T-cell (primary cell): ENCODE measurements around the gene UBE2U. TPM values are rescaled to one million over a fixed set of nuclear protein-coding genes. Genes with fewer than 3 reads are reported as not detected.

Experiments used
- ATAC-seq, 4 experiments: fragments of 200-7000 bp in 3 of 4; fragments of 150-1000 bp in 1 of 4; cut with Tn5 transposase; replicated peaks in 1 of 4; 1 replicate in 3 of 4; 2 replicates in 1 of 4; pipeline ENCODE4 v1.10.0; 2021; ENCODE audit warnings: moderate library complexity in 3 of 4, mild to moderate bottlenecking in 2 of 4, moderate number of reproducible peaks in 1 of 4
- CTCF ChIA-PET, 2 donors: fragments of 300-600 bp; sonication (Branson Sonifier 250); formaldehyde crosslinking; loops; one replicate each; lab custom pipeline; 2022; ENCODE audit warnings: antibody characterized with exemption in 2 of 2; lab: Charles Lee
- POLR2A ChIA-PET, 2 donors: fragments of 300-600 bp; sonication (Branson Sonifier 250); formaldehyde crosslinking; loops; one replicate each; lab custom pipeline; 2022; ENCODE audit warnings: antibody characterized with exemption in 2 of 2; lab: Charles Lee
- DNase-seq, 35 experiments: peaks; one replicate each; pipeline versions ENCODE4 v3.0.0 to v3.0.0-alpha.2; 2013 to 2023
- H3K27ac ChIP-seq: one replicate; pipeline ENCODE4 v1.5.1; 2013; ENCODE audit warnings: low read length
- H3K27me3 ChIP-seq, 2 experiments: replicated peaks in 1 of 2; 1 replicate in 1 of 2; 2 replicates in 1 of 2; pipeline versions ENCODE4 v1.6.1 to v1.7.0; 2013; ENCODE audit warnings: low read length in 1 of 2, mixed read lengths in 1 of 2; ENCODE audit not compliant: control insufficient read depth in 2 of 2, insufficient read depth in 2 of 2; ENCODE audit errors: extremely low read depth in 1 of 2
- H3K36me3 ChIP-seq, 2 donors: 1 replicate in 1 of 2; 2 replicates in 1 of 2; pipeline versions ENCODE4 v1.6.1 to v1.7.0; 2013; ENCODE audit warnings: low read length in 1 of 2; ENCODE audit not compliant: control insufficient read depth in 2 of 2, insufficient read depth in 1 of 2; ENCODE audit errors: extremely low read depth in 1 of 2
- H3K4me1 ChIP-seq, 2 experiments: 1 replicate in 1 of 2; 2 replicates in 1 of 2; pipeline versions ENCODE4 v1.6.1 to v1.7.0; 2013; ENCODE audit warnings: low read length in 2 of 2, mixed read lengths in 1 of 2; ENCODE audit not compliant: insufficient read depth in 2 of 2, control insufficient read depth in 1 of 2; ENCODE audit errors: extremely low read depth in 1 of 2
- H3K4me3 ChIP-seq, 2 donors: 1 replicate in 1 of 2; 2 replicates in 1 of 2; pipeline versions ENCODE4 v1.5.1 to v1.7.0; 2013; ENCODE audit warnings: mild to moderate bottlenecking in 2 of 2, low read length in 1 of 2, moderate library complexity in 1 of 2; ENCODE audit not compliant: control insufficient read depth in 1 of 2; ENCODE audit errors: extremely low read depth in 1 of 2
- H3K9me3 ChIP-seq: 2 replicates; pipeline ENCODE4 v1.7.0; 2013
- H3K27ac Mint-ChIP-seq, 2 donors: one replicate each; pipeline ENCODE4 v1.8.0; 2020 to 2021; ENCODE audit warnings: mild to moderate bottlenecking in 2 of 2, mixed read lengths in 2 of 2
- H3K27me3 Mint-ChIP-seq, 2 donors: one replicate each; pipeline ENCODE4 v1.8.0; 2021 to 2022; ENCODE audit warnings: mixed read lengths in 2 of 2
- H3K36me3 Mint-ChIP-seq: one replicate; pipeline ENCODE4 v1.8.0; 2021; ENCODE audit warnings: mixed read lengths
- H3K4me1 Mint-ChIP-seq, 3 donors: one replicate each; pipeline ENCODE4 v1.8.0; 2020 to 2022; ENCODE audit warnings: mixed read lengths in 3 of 3, mild to moderate bottlenecking in 1 of 3
- H3K4me3 Mint-ChIP-seq, 3 donors: one replicate each; pipeline ENCODE4 v1.8.0; 2020 to 2022; ENCODE audit warnings: mild to moderate bottlenecking in 3 of 3, mixed read lengths in 3 of 3, moderate library complexity in 3 of 3
- H3K9me3 Mint-ChIP-seq, 3 donors: one replicate each; pipeline ENCODE4 v1.8.0; 2020 to 2022; ENCODE audit warnings: mixed read lengths in 3 of 3
- WGBS: methylation state at CpG from one replicate; pipeline ENCODE4 v1.1.5; 2013; ENCODE audit warnings: missing lambda C conversion rate; ENCODE audit not compliant: insufficient coverage; 5-methylcytosine and 5-hydroxymethylcytosine counted together
- total RNA-seq, 35 experiments: library from RNA in 6 of 35; stranded (reverse) in 6 of 35; fragments of 120-200 nt in 1 of 35; gene quantifications; one replicate each; pipeline versions ENCODE4 v1.2.1 to v1.2.4 and lab custom pipeline; 2013 to 2026

Gene UBE2U
- total RNA-seq, 5 donors from 2014 or later (not counting 1 experiment from before 2014, with no cell fraction given) = not detected

GRCh38 chr1:64184003-64184440 is 19.4 kb upstream of the UBE2U start:
- H3K4me1 ChIP-seq = peaks cover 0 to 3% of the 10 kb centered on the region in 2 experiments
- no peak overlapping the region for H3K4me3 ChIP-seq
- Mint-ChIP-seq H3K27me3 (peaks cover 1 to 5% of the 10 kb centered on the region in 2 donors), H3K27ac (peak overlapping the region in 1 of 2 donors; percentile 56), H3K36me3 (no peaks in the 10 kb centered on the region), H3K4me3 (no peak overlapping the region), H3K4me1 (peaks cover 6 to 8% (median 8%) of the 10 kb centered on the region in 3 donors), H3K9me3 (no peaks in the 10 kb centered on the region)
- ATAC-seq (no peak), DNase-seq (no peak)
- no peak overlapping the region for H3K27ac ChIP-seq
- peaks cover 0 to 5% of the 10 kb centered on the region in 2 experiments for H3K27me3 ChIP-seq
- CTCF ChIA-PET = no interaction called here
- H3K9me3 ChIP-seq = no peaks in the 10 kb centered on the region
- no peaks in the 10 kb centered on the region for H3K36me3 ChIP-seq
- POLR2A ChIA-PET = no interaction called here
- 100% methylated on average over 1 of the region's 5 CpGs for WGBS

GRCh38 chr1:64186138-64186897 is 17.1 kb upstream of the UBE2U start:
- Mint-ChIP-seq H3K4me1 (peaks cover 6 to 8% (median 8%) of the 10 kb centered on the region in 3 donors), H3K27me3 (peaks cover 1 to 5% of the 10 kb centered on the region in 2 donors), H3K4me3 (no peak overlapping the region), H3K9me3 (no peaks in the 10 kb centered on the region), H3K27ac (no peak overlapping the region), H3K36me3 (no peaks in the 10 kb centered on the region)
- CTCF ChIA-PET = no interaction called here
- DNase-seq = no peak
- ATAC-seq = no peak
- H3K36me3 ChIP-seq = no peaks in the 10 kb centered on the region
- POLR2A ChIA-PET = no interaction called here
- H3K4me3 ChIP-seq = no peak overlapping the region
- H3K9me3 ChIP-seq = no peaks in the 10 kb centered on the region
- H3K27me3 ChIP-seq = peaks cover 0 to 5% of the 10 kb centered on the region in 2 experiments
- H3K4me1 ChIP-seq = peaks cover 0 to 3% of the 10 kb centered on the region in 2 experiments
- 81% methylated on average over 7 of the region's 10 CpGs for WGBS
- no peak overlapping the region for H3K27ac ChIP-seq

- ChIA-PET POLR2A (no interaction called here), CTCF (no interaction called here)
- H3K4me1 Mint-ChIP-seq = peaks cover 6 to 8% (median 8%) of the 10 kb centered on the region in 3 donors
- no peak overlapping the region for H3K27ac ChIP-seq
- no peak overlapping the region for H3K27ac Mint-ChIP-seq
- WGBS = 85% methylated on average over 6 of the region's 7 CpGs
- ATAC-seq (no peak), DNase-seq (no peak)
- peaks cover 1 to 5% of the 10 kb centered on the region in 2 donors for H3K27me3 Mint-ChIP-seq
- H3K9me3 ChIP-seq = no peaks in the 10 kb centered on the region
- no peaks in the 10 kb centered on the region for H3K36me3 ChIP-seq
- H3K4me3 Mint-ChIP-seq = no peak overlapping the region
- peaks cover 0 to 5% of the 10 kb centered on the region in 2 experiments for H3K27me3 ChIP-seq
- no peak overlapping the region for H3K4me3 ChIP-seq
- no peaks in the 10 kb centered on the region for H3K36me3 Mint-ChIP-seq
- H3K9me3 Mint-ChIP-seq = no peaks in the 10 kb centered on the region
- H3K4me1 ChIP-seq = peaks cover 0 to 3% of the 10 kb centered on the region in 2 experiments
Observed at GRCh38 chr1:64186898-64187280, 16.5 kb upstream of the UBE2U start.

GRCh38 chr1:64187646-64188045 is 15.8 kb upstream of the UBE2U start:
- peaks cover 0 to 3% of the 10 kb centered on the region in 2 experiments for H3K4me1 ChIP-seq
- no peak for ATAC-seq
- ChIA-PET CTCF (no interaction called here), POLR2A (no interaction called here)
- Mint-ChIP-seq H3K9me3 (no peaks in the 10 kb centered on the region), H3K27ac (no peak overlapping the region), H3K4me1 (peaks cover 6 to 8% (median 8%) of the 10 kb centered on the region in 3 donors), H3K27me3 (no peaks in the 10 kb centered on the region), H3K4me3 (no peak overlapping the region), H3K36me3 (no peaks in the 10 kb centered on the region)
- no CpG with 5 or more reads among the region's 4 CpGs for WGBS
- no peak overlapping the region for H3K27ac ChIP-seq
- H3K4me3 ChIP-seq = no peak overlapping the region
- H3K9me3 ChIP-seq = no peaks in the 10 kb centered on the region
- DNase-seq = no peak
- peaks cover 0 to 5% of the 10 kb centered on the region in 2 experiments for H3K27me3 ChIP-seq
- H3K36me3 ChIP-seq = no peaks in the 10 kb centered on the region

- H3K4me1 Mint-ChIP-seq = no peaks in the 10 kb centered on the region
- peaks cover 0 to 1% of the 10 kb centered on the region in 2 experiments for H3K27me3 ChIP-seq
- no peaks in the 10 kb centered on the region for H3K9me3 Mint-ChIP-seq
- WGBS = 95% methylated on average over 4 of the region's 8 CpGs
- ATAC-seq = no peak
- ChIA-PET CTCF (no interaction called here), POLR2A (no interaction called here)
- no peak overlapping the region for H3K27ac Mint-ChIP-seq
- no peaks in the 10 kb centered on the region for H3K27me3 Mint-ChIP-seq
- no peak overlapping the region for H3K4me3 ChIP-seq
- H3K9me3 ChIP-seq = no peaks in the 10 kb centered on the region
- no peaks in the 10 kb centered on the region for H3K4me1 ChIP-seq
- no peaks in the 10 kb centered on the region for H3K36me3 ChIP-seq
- H3K27ac ChIP-seq = no peak overlapping the region
- no peak overlapping the region for H3K4me3 Mint-ChIP-seq
- DNase-seq = no peak
- H3K36me3 Mint-ChIP-seq = no peaks in the 10 kb centered on the region
Observed at GRCh38 chr1:64192290-64192689, 11.1 kb upstream of the UBE2U start.

GRCh38 chr1:64194168-64195080 is 9.0 kb upstream of the UBE2U start:
- no peaks in the 10 kb centered on the region for H3K9me3 Mint-ChIP-seq
- Histone ChIP-seq H3K27ac (no peak overlapping the region), H3K27me3 (no peaks in the 10 kb centered on the region), H3K4me3 (no peak overlapping the region), H3K36me3 (no peaks in the 10 kb centered on the region), H3K9me3 (no peaks in the 10 kb centered on the region), H3K4me1 (no peaks in the 10 kb centered on the region)
- DNase-seq = no peak
- no peaks in the 10 kb centered on the region for H3K27me3 Mint-ChIP-seq
- 50% methylated on average over 2 of the region's 8 CpGs for WGBS
- no peak overlapping the region for H3K4me3 Mint-ChIP-seq
- H3K27ac Mint-ChIP-seq = no peak overlapping the region
- no peak for ATAC-seq
- no peaks in the 10 kb centered on the region for H3K4me1 Mint-ChIP-seq
- CTCF ChIA-PET = no interaction called here
- POLR2A ChIA-PET = no interaction called here
- H3K36me3 Mint-ChIP-seq = no peaks in the 10 kb centered on the region
